ENCODE measurements around the gene PRKN.

DNA sequence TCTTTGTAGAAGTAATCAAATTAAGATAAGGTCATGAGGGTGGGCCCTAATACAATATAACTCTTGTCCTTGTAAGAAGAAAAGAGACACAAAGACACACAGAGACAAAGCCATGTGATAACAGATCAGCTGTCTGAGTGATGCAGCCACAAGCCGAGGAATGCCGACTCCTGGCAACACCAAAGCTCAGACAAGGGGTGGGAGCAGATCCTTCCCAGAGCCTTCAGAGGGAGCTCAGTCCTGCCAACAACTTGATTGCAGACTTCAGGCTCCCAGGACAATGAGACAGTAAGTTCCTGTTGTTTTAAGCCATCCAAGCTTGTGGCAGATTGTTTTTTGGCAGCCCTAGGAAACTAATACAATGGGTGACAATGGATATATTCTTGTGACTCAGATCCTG, 1128.7 kb downstream of the PRKN start:
- TF ChIP-seq, protein P1, sequence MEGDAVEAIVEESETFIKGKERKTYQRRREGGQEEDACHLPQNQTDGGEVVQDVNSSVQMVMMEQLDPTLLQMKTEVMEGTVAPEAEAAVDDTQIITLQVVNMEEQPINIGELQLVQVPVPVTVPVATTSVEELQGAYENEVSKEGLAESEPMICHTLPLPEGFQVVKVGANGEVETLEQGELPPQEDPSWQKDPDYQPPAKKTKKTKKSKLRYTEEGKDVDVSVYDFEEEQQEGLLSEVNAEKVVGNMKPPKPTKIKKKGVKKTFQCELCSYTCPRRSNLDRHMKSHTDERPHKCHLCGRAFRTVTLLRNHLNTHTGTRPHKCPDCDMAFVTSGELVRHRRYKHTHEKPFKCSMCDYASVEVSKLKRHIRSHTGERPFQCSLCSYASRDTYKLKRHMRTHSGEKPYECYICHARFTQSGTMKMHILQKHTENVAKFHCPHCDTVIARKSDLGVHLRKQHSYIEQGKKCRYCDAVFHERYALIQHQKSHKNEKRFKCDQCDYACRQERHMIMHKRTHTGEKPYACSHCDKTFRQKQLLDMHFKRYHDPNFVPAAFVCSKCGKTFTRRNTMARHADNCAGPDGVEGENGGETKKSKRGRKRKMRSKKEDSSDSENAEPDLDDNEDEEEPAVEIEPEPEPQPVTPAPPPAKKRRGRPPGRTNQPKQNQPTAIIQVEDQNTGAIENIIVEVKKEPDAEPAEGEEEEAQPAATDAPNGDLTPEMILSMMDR (IDR thresholded peaks at IDR 0.05), result no peak
- no peak for TF ChIP-seq ZFX (IDR thresholded peaks at IDR 0.05; ENCODE audit: borderline replicate concordance)

Data from 22Rv1 (cell line).